Glomerular visceral epithelial cell (primary cell): ENCODE data around the gene KRT35.
"Not testable (repeated sequence)": the region's sequence is repeated elsewhere in the genome, so short reads cannot be mapped to it uniquely, and the experiment has no call there.

Experiments
- DNase-seq: peaks from one replicate; pipeline ENCODE4 v3.0.0-alpha.2; 2016; ENCODE audit errors: extremely low spot score

KRT35 gene

GRCh38 chr17:41455236-41455635 is 25.7 kb downstream of the KRT35 start:
- DNase-seq: no peak

GRCh38 chr17:41453066-41453465 is 27.9 kb downstream of the KRT35 start:
- DNase-seq: no peak

GRCh38 chr17:41452281-41452680 is 28.7 kb downstream of the KRT35 start:
- DNase-seq: no peak

- peak; percentile 49 for DNase-seq
These were observed 29.7 kb downstream of the KRT35 start for GRCh38 chr17:41451154-41451728.

GRCh38 chr17:41449008-41449407 is 31.9 kb downstream of the KRT35 start:
- DNase-seq: no peak

- DNase-seq: no peak
These were observed 32.4 kb downstream of the KRT35 start for GRCh38 chr17:41448506-41448905.

GRCh38 chr17:41446806-41447205 is 34.1 kb downstream of the KRT35 start:
- DNase-seq: no peak

- DNase-seq: no peak
These were observed 36.3 kb downstream of the KRT35 start for GRCh38 chr17:41444640-41445039.

- DNase-seq: no peak
These were observed 36.8 kb downstream of the KRT35 start for GRCh38 chr17:41444186-41444585.

- DNase-seq: peak; percentile 33
These were observed 38.2 kb downstream of the KRT35 start for GRCh38 chr17:41442739-41443138.

GRCh38 chr17:41440531-41441033 is 40.4 kb downstream of the KRT35 start, which contains the start of gene KRT38:
TSS of gene KRT38 (minus strand) at chr17:41440983. CDS start at chr17:41440921, 62 bp downstream.
- no peak for DNase-seq

GRCh38 chr17:41439375-41439774 is 41.6 kb downstream of the KRT35 start:
- no peak for DNase-seq

- DNase-seq: no peak
These were observed 43.2 kb downstream of the KRT35 start for GRCh38 chr17:41437769-41438168.

GRCh38 chr17:41437254-41437653 is 43.7 kb downstream of the KRT35 start:
- DNase-seq: no peak

- DNase-seq: no peak
These were observed 46.5 kb downstream of the KRT35 start for GRCh38 chr17:41434415-41434814.

- DNase-seq: no peak
These were observed 46.9 kb downstream of the KRT35 start for GRCh38 chr17:41434005-41434404.

GRCh38 chr17:41433586-41433985 is 47.4 kb downstream of the KRT35 start:
- DNase-seq: no peak

- DNase-seq: not testable (repeated sequence)
These were observed 50.6 kb downstream of the KRT35 start for GRCh38 chr17:41430376-41430775.

GRCh38 chr17:41429667-41430066 is 51.3 kb downstream of the KRT35 start:
- no peak for DNase-seq

GRCh38 chr17:41428591-41429291 is 52.2 kb downstream of the KRT35 start:
- DNase-seq: peak; percentile 68
